Measurements from ENCODE around the gene RNF38.

Gene RNF38

GRCh38 chr9:36364577-36364976 is 35.5 kb downstream of the RNF38 start:
- no peak for DNase-seq (ENCODE audit: low spot score)
- in situ Hi-C loops (cut with MboI; ENCODE audit: low pct_unique_long_range_greater_than_20kb, low sequenced_read_pairs, unreplicated experiment): no loop called here
- TF ChIP-seq, protein P1, sequence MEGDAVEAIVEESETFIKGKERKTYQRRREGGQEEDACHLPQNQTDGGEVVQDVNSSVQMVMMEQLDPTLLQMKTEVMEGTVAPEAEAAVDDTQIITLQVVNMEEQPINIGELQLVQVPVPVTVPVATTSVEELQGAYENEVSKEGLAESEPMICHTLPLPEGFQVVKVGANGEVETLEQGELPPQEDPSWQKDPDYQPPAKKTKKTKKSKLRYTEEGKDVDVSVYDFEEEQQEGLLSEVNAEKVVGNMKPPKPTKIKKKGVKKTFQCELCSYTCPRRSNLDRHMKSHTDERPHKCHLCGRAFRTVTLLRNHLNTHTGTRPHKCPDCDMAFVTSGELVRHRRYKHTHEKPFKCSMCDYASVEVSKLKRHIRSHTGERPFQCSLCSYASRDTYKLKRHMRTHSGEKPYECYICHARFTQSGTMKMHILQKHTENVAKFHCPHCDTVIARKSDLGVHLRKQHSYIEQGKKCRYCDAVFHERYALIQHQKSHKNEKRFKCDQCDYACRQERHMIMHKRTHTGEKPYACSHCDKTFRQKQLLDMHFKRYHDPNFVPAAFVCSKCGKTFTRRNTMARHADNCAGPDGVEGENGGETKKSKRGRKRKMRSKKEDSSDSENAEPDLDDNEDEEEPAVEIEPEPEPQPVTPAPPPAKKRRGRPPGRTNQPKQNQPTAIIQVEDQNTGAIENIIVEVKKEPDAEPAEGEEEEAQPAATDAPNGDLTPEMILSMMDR (IDR thresholded peaks at IDR 0.05; ENCODE audit: extremely low read depth, insufficient read depth, missing control alignments): no peak

DNA sequence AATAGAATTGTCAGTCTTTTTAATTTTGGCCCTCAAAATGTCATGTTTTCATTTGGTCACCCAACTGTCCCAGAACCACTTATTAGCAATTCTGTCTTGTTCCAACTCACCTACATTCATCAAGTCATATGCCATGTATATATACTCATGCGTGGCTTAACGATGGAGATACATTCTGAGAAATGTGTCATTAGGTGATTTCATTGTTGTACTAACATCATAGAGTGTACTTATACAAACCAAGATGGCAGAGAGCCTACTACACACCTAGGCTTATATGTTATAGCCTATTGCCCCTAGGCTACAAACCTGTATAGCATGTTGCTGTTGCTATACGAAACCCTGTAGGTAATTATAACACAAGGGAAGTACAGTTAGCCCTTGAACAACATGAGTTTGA is 36.6 kb downstream of the RNF38 start:
- in situ Hi-C loops (cut with MboI; ENCODE audit: low pct_unique_long_range_greater_than_20kb, low sequenced_read_pairs, unreplicated experiment): no loop called here
- no peak for DNase-seq (ENCODE audit: low spot score)
- TF ChIP-seq, protein P1 (IDR thresholded peaks at IDR 0.05; ENCODE audit: extremely low read depth, insufficient read depth, missing control alignments): no peak

GRCh38 chr9:36358486-36358885 is 41.6 kb downstream of the RNF38 start:
- in situ Hi-C loops (cut with MboI; ENCODE audit: low pct_unique_long_range_greater_than_20kb, low sequenced_read_pairs, unreplicated experiment): no loop called here

DNA sequence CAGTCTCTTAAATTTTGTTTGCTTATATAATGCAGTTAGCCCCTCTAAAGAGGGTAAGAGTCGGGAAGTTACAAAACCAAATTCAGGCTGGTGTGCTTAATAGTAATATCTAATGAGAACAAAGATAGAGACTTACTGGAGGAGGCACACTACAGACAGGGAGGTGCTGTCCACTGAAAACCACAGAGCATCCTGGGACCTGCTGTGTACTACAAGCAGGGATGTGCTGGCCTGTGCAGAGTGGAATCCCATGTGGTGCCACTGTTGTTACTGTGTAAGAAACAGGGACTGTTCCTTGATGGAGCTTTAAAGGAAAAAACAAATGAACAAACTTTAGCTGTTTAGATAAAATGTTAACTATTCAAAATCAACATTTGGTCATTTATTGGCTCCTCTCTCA is 42.4 kb downstream of the RNF38 start:
- DNase-seq (ENCODE audit: low spot score): no peak
- TF ChIP-seq, protein P1 (IDR thresholded peaks at IDR 0.05; ENCODE audit: extremely low read depth, insufficient read depth, missing control alignments): no peak
- in situ Hi-C loops (cut with MboI; ENCODE audit: low pct_unique_long_range_greater_than_20kb, low sequenced_read_pairs, unreplicated experiment): no loop called here

More at GRCh38 chr9:36358486-36358885, 41.6 kb downstream of the RNF38 start:
- no peak for DNase-seq (ENCODE audit: low spot score)
- TF ChIP-seq, protein P1 (IDR thresholded peaks at IDR 0.05; ENCODE audit: extremely low read depth, insufficient read depth, missing control alignments): no peak

GRCh38 chr9:36346569-36346968 is 53.5 kb downstream of the RNF38 start:
- DNase-seq (ENCODE audit: low spot score): no peak
- TF ChIP-seq, protein P1 (IDR thresholded peaks at IDR 0.05; ENCODE audit: extremely low read depth, insufficient read depth, missing control alignments): no peak
- in situ Hi-C loops (cut with MboI; ENCODE audit: low pct_unique_long_range_greater_than_20kb, low sequenced_read_pairs, unreplicated experiment): no loop called here

DNA sequence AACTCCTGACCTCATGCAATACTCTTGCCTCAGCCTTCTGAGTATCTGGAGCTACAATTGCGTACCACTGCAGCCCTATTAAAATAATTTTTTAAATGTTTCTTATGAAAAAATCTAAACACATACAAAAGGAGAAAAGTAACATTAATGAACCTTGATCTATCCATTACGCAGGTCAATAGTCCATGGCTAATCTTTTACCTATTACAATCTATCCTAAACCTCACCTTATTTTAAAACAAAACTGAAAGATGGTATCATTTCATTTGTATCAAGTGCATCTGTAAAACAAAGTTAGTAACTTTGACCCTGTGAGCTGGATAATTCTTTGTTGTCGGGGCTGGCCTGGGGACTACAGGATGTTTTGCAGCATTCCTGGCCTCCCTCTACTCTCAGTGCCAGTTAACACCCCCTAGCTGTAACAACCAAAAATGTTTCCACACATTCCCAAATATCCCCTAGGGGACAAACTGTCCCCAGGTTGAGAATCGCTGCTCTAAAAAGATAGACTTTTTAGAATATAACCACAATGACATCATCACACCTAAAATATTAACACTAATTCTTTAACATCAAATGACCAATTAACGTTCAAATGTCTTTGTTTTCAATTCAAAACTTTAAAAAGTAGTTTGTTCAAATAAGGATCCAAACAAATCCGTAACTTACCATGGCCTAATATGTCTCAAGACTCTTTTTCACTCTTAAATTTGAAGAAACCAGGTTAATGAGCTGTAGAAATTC is 54.8 kb downstream of the RNF38 start:
- TF ChIP-seq, protein P1 (IDR thresholded peaks at IDR 0.05; ENCODE audit: extremely low read depth, insufficient read depth, missing control alignments): no peak
- in situ Hi-C loops (cut with MboI; ENCODE audit: low pct_unique_long_range_greater_than_20kb, low sequenced_read_pairs, unreplicated experiment): no loop called here
- DNase-seq (ENCODE audit: low spot score): no peak
